Adrenal gland (tissue), 12 donors: ENCODE data around the gene RNF43. TPM values are rescaled to one million over a fixed set of nuclear protein-coding genes. Genes with fewer than 3 reads are reported as not detected.

Experiments
- DNase-seq, 7 donors: peaks; one replicate each; pipeline ENCODE4 v3.0.0-alpha.2; 2019 to 2020
- H3K27ac ChIP-seq, 5 donors: fragments of 200-600 bp; sonication (generic) in 4 of 5; 1 replicate in 3 of 5; 2 replicates in 2 of 5; pipeline versions ENCODE4 v1.5.1 to v1.8.0; 2016 to 2020; ENCODE audit warnings: mild to moderate bottlenecking in 1 of 5
- H3K27me3 ChIP-seq: fragments of 200-600 bp; 2 replicates; pipeline ENCODE4 v1.8.0; 2021
- H3K36me3 ChIP-seq, 2 donors: fragments of 200-600 bp; replicated peaks in 1 of 2; 1 replicate in 1 of 2; 2 replicates in 1 of 2; pipeline versions ENCODE4 v1.5.1 to v1.8.0; 2018 to 2022
- H3K4me1 ChIP-seq, 2 donors: fragments of 200-600 bp; replicated peaks in 1 of 2; 1 replicate in 1 of 2; 2 replicates in 1 of 2; pipeline versions ENCODE4 v1.5.1 to v1.8.0; 2018 to 2021
- H3K4me3 ChIP-seq, 4 donors: fragments of 200-600 bp; sonication (generic) in 3 of 4; one replicate each; pipeline ENCODE4 v1.5.1; 2016 to 2018
- H3K9me3 ChIP-seq, 3 donors: fragments of 200-600 bp; sonication (generic) in 1 of 3; replicated peaks in 1 of 3; 1 replicate in 2 of 3; 2 replicates in 1 of 3; pipeline versions ENCODE4 v1.5.1 to v1.8.0; 2016 to 2021
- POLR2A ChIP-seq, 2 donors: fragments of 450-650 bp; IDR thresholded peaks; one replicate each; pipeline ENCODE4 v1.6.1; 2017; ENCODE audit warnings: antibody characterized with exemption in 2 of 2, mild to moderate bottlenecking in 2 of 2, moderate library complexity in 1 of 2
- WGBS, 4 donors: extraction: QIAGEN DNeasy Blood & Tissue Kit in 2 of 4; methylation state at CpG; one replicate each; pipeline versions ENCODE4 v1.1.5 to v1.1.7; 2013 to 2017; 5-methylcytosine and 5-hydroxymethylcytosine counted together
- intact Hi-C, 2 donors: fragments of 100-400 bp; cut with DNase I; formaldehyde crosslinking; loops; one replicate each; pipeline versions ENCODE4 v1.14.1 to v1.15.0; 2022 to 2023
- polyA plus RNA-seq, 3 donors: library from polyadenylated mRNA; stranded (reverse); fragments of 200-250 nt in 2 of 3; fragments of 350-450 nt in 1 of 3; fragmentation: Illumina TruSeq in 1 of 3; extraction: RNeasy Lipid Tissue Mini Kit (QIAGEN cat#74804) in 1 of 3; gene quantifications; one replicate each; pipeline ENCODE4 v1.2.3, GENCODE V29; 2013 to 2014
- total RNA-seq, 9 donors: library from RNA; depleted of rRNA in 4 of 9; stranded (reverse); fragments of >200 nt in 4 of 9; fragments of 120-200 nt in 1 of 9; fragmentation: NEBNext Ultra II Directional in 1 of 9; extraction: Animal tissue kit (Norgen Biotek cat#: 25700) in 1 of 9; gene quantifications; one replicate each; pipeline versions ENCODE4 v1.1.0 to v1.2.4, GENCODE V29; 2013 to 2023
- TF ChIP-seq, protein P1 (sequence below), 6 experiments: fragments of 450-650 bp in 4 of 6; fragments of 200-600 bp in 2 of 6; sonication (generic) in 1 of 6; IDR thresholded peaks; 1 replicate in 5 of 6; 2 replicates in 1 of 6; pipeline versions ENCODE4 v1.5.1 to v1.8.0; 2016 to 2021; ENCODE audit warnings: antibody characterized with exemption in 6 of 6, mild to moderate bottlenecking in 2 of 6, moderate library complexity in 1 of 6
- donor health status: healthy with polysubstance abuse.
- donor health status: Bipolar disorder and iron deficiency.
- donor health status: DM: yes; HTN: yes; CAD: no.
- donor health status: DM: no; HTN: no; CAD: no.
- donor health status: DM: no; HTN: no; CAD: no.
- donor health status: DM: yes; HTN: yes; CAD: no.

RNF43 gene
- total and polyA plus RNA-seq, 12 donors: 5.9 to 30.8 (median 12.7) TPM

DNA sequence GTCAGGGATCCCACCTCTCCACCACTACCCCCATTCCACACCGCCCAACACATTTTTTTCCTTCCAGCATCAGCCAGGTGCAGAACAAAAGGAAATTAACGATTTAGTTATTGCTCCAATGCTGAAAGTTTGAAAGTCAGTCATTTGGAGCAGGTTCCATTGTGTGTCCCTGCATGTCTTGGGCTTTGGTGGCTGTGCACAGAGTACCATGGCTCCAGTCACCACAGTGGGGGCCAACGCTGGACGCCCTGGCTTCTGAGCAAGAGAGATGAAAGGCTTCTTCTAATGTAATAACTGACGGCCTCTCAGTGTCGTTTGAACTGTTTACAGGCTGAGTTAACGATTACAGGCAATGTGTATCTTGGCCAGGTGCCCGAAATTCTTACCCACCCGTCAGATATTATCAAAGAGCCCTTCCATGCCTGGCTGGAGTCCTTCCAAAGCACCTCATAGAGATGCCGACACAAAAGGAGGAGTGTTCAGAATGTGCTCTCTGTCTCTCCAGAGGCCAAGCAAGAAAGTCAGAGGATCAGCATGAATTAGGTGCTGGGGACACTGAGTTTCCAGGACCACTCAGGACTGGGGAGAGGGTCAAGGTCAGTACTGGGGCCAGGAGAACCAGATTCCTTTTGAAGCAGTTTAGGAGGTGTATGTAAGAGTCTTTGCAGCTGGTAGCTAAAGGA, 25.9 kb downstream of the RNF43 start:
- WGBS, 4 donors: 24 to 30% (median 28%) methylated on average over 10 of the region's 10 CpGs
- H3K36me3 ChIP-seq: no peaks in the 10 kb centered on the region
- peak overlapping the region in 4 of 5 donors; percentile 26 to 72 (median 44) for H3K27ac ChIP-seq
- DNase-seq: peak; percentile 67 to 95 (median 93)
- peak in 1 of 2 donors; percentile 41 for TF ChIP-seq POLR2A (IDR thresholded peaks at IDR 0.05)
- TF ChIP-seq, protein P1, sequence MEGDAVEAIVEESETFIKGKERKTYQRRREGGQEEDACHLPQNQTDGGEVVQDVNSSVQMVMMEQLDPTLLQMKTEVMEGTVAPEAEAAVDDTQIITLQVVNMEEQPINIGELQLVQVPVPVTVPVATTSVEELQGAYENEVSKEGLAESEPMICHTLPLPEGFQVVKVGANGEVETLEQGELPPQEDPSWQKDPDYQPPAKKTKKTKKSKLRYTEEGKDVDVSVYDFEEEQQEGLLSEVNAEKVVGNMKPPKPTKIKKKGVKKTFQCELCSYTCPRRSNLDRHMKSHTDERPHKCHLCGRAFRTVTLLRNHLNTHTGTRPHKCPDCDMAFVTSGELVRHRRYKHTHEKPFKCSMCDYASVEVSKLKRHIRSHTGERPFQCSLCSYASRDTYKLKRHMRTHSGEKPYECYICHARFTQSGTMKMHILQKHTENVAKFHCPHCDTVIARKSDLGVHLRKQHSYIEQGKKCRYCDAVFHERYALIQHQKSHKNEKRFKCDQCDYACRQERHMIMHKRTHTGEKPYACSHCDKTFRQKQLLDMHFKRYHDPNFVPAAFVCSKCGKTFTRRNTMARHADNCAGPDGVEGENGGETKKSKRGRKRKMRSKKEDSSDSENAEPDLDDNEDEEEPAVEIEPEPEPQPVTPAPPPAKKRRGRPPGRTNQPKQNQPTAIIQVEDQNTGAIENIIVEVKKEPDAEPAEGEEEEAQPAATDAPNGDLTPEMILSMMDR (IDR thresholded peaks at IDR 0.05): no peak
- H3K4me1 ChIP-seq: peaks cover 9 to 25% of the 10 kb centered on the region in 2 donors
- intact Hi-C loops: no loop called here
- H3K4me3 ChIP-seq: no peak overlapping the region
- no peaks in the 10 kb centered on the region for H3K27me3 ChIP-seq
- no peaks in the 10 kb centered on the region for H3K9me3 ChIP-seq

DNA sequence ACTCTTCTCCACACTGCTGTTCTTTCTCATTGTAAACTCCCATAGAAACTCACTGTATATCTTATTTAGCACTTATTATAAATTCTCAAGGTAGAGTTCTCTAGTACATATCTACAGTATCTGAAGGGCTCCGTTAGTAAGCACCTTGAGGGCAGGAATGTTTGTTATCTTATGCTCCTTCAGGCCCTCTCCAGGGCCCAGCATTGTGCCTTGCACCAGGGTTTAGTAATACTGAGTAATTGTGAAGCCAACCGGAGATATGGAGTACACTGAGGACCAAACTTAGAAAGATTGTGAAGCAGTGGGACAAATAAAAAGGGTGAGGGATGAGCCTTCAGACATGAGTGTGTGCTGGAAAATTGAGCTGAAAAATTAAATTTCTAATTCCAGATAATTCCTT, 26.4 kb downstream of the RNF43 start:
- no peaks in the 10 kb centered on the region for H3K9me3 ChIP-seq
- intact Hi-C loops: no loop called here
- 81 to 88% (median 83%) methylated on average over 2 of the region's 2 CpGs for WGBS, 4 donors
- DNase-seq: no peak
- no peak overlapping the region for H3K4me3 ChIP-seq
- no peaks in the 10 kb centered on the region for H3K27me3 ChIP-seq
- H3K4me1 ChIP-seq: peaks cover 9 to 24% of the 10 kb centered on the region in 2 donors
- no peaks in the 10 kb centered on the region for H3K36me3 ChIP-seq
- H3K27ac ChIP-seq: peak overlapping the region in 4 of 5 donors; percentile 14 to 72 (median 44)
- no peak for TF ChIP-seq POLR2A (IDR thresholded peaks at IDR 0.05)
- TF ChIP-seq, protein P1 (IDR thresholded peaks at IDR 0.05): no peak

DNA sequence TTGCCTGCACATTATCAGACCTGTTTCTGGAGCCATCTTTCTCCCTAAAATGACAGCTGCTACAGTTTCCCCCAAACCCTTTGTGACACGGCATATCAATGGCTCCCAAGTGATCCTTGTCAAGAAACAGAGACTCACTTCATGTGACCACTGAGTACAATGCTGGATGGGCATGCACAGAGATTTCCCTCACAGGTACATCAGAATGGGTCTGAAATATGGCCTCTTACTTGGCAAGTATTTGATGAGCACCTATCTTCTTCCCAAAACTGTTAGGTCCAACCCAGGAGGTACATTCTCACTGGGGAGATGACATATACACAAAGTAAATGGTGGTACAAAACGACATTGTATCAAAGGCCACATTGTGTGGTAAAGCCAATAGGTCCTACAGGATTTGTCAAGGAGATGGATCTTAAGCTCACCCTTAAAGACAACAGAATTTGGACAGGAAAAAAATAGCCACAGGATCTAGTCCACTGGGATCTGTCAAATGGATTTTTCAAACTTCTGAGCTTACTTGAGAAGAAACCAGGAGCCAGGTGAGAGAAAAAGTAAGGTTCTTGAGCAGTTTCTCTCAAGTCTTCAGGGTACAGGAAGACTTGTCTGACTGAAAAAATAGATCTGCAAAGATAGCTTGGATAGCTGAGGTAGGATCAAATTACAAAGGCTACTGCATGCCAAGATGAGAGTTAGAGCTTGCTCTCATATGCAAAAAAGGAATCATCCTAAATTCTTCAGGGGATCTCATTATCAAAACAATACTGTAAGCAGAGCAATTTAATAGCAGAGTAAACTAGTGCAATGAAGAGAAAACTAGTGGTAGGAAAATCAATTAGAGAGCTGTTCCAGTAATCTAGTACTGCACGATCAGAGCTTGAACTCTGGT, 28.8 kb downstream of the RNF43 start:
- no peaks in the 10 kb centered on the region for H3K36me3 ChIP-seq
- H3K9me3 ChIP-seq: no peaks in the 10 kb centered on the region
- H3K27ac ChIP-seq: no peak overlapping the region
- H3K4me3 ChIP-seq: no peak overlapping the region
- DNase-seq: no peak
- intact Hi-C loops: no loop called here
- TF ChIP-seq POLR2A (IDR thresholded peaks at IDR 0.05): no peak
- TF ChIP-seq, protein P1 (IDR thresholded peaks at IDR 0.05): no peak
- WGBS, 4 donors: 57 to 67% (median 61%) methylated on average over 3 of the region's 3 CpGs
- H3K4me1 ChIP-seq: peaks cover 13 to 33% of the 10 kb centered on the region in 2 donors
- no peaks in the 10 kb centered on the region for H3K27me3 ChIP-seq

DNA sequence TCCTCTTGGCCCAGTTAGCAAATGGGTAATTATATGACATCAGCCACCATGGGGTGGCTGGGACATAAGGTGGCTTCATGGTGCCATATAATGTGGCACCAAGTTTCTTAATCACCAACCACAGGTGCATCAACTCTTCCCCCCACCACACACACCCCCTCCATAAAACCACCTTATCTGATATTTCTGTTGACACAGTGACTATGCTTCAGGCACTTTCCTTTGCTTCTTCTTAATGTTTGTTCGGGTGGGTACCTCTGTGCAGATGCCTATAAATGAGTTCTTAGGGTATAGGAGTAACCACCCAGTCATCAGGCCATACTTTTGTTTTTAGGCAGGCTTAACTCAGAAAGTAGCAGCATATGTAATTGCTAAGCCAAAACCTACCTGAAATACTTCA, 29.5 kb downstream of the RNF43 start:
- TF ChIP-seq, protein P1 (IDR thresholded peaks at IDR 0.05): no peak
- no peak for TF ChIP-seq POLR2A (IDR thresholded peaks at IDR 0.05)
- WGBS, 4 donors: 88 to 94% (median 90%) methylated on average over 1 of the region's 1 CpG
- peaks cover 13 to 36% of the 10 kb centered on the region in 2 donors for H3K4me1 ChIP-seq

More for the DNA sequence above, 29.5 kb downstream of the RNF43 start:
- Histone ChIP-seq H3K36me3 (no peaks in the 10 kb centered on the region), H3K4me3 (no peak overlapping the region), H3K27me3 (no peaks in the 10 kb centered on the region), H3K27ac (no peak overlapping the region), H3K9me3 (no peaks in the 10 kb centered on the region)
- intact Hi-C loops: no loop called here
- no peak for DNase-seq
